Cortex of kidney (tissue), 1 donor: Measurements from ENCODE around the gene SPATA33.

Source experiments
- DNase-seq: peaks from one replicate; lab custom pipeline; 2025; lab: John Stamatoyannopoulos, UW

SPATA33 gene

GRCh38 chr16:89709716-89710432 is 52.2 kb downstream of the SPATA33 start:
- no peak for DNase-seq

- DNase-seq, result no peak
These were observed 53.3 kb downstream of the SPATA33 start for GRCh38 chr16:89710709-89711564.

GRCh38 chr16:89711601-89712273 is 54.1 kb downstream of the SPATA33 start:
- no peak for DNase-seq

GRCh38 chr16:89712274-89712781 is 54.7 kb downstream of the SPATA33 start:
- DNase-seq, result no peak

GRCh38 chr16:89716493-89716892 is 58.9 kb downstream of the SPATA33 start:
- DNase-seq, result no peak

GRCh38 chr16:89716916-89717687 is 59.5 kb downstream of the SPATA33 start:
- DNase-seq, result no peak

GRCh38 chr16:89717688-89718505 is 60.3 kb downstream of the SPATA33 start:
- DNase-seq, result no peak
